NCI-H1048 (cell line): Measurements from ENCODE around the gene HOXD4.
A peak's percentile ranks its signal among the peaks of the same experiment; 100 is the strongest.

Experiments used
- DNase-seq: peaks from one replicate; lab custom pipeline; 2025; lab: John Stamatoyannopoulos, UW

Gene HOXD4

DNA sequence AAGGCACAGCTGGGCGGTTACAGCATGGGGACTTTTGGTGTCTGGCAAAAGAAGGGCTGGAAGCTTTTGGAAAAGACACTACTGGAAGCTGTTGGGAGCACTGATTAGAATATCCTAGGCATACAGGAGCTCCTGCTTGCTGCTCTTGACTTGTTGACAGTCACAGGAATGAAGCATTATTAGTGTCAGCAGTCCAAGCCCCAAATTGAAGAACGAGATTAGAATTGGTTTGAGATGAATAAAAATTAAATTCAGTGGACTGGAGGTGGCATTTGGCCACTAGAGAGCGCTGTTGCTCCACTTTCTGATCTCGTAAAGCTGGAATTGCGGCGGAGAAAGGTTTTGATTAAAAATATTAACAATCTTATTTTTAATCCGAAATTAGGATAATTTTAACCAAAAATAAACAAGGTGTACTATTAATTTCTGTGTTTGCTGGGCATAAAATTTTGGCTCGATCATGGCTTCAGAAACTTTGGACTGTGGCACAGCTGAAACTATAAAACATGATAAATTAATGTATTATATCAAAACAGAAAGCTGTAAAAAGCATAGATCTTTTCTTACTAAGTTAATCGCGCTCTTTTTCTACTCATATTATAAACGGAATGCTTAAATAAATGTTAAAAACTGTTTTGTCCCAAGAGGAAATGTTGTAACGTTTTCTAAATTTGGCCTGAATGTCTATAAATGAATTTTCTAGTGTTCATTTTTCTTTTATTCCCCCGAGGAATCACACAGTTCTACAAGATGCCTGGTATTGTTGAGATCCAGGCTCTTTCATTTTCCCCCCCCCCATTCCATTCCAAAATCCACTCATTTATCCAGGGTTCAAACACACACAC, 24.2 kb upstream of the HOXD4 start:
- peak; percentile 49 for DNase-seq

DNA sequence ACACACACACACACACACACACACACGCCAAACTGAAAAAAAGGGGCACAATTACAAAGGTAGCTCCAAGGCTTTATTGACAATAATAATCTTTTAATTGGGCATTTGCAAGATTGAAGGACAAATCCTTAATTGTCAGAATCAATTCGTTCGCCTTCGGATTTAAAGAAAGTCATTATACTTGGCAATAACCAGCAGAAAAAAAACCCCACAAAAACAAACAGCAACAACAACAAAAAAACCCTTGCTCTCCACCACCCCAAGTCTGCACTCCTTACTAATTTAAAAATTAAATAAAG, 23.6 kb upstream of the HOXD4 start:
- DNase-seq, result no peak

DNA sequence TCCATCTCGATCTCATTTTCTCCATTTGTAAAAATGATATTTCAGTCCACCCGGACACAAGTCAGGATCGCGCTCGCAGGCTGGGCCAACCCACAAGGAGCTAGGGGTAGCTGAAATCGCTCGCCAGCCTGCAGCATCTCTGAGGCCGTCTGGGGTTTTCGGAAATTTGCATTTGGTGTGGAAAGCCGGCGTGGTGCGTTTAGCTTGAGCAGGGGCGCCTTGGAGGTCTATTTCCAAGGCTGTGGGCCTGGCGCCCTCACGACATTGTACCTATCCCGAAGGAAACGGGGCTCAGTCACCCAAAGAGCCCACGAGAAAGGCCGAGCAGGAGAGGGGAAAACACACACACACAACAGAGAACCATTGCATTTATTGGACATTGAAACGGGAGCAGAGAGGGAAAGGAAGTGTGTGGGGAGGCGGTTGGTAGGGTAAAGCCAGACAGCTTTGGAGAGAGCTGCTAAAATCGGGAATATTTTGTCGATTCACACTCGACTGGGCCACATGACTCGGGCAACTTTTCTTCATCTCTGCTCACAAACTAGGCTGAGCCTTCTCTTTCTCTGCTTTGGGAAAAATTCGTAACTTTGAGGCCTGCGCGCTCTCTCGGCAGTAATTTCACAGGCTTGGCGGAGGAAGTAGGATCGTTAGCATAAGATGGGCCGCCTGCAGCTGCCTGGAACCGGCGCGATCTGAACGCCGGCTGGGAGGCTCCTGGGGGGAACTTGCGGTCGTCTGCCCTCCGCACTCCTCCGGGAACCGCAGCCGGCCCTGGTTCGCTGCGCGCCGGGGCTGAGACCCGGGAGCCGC, 23.0 kb upstream of the HOXD4 start:
- no peak for DNase-seq

DNA sequence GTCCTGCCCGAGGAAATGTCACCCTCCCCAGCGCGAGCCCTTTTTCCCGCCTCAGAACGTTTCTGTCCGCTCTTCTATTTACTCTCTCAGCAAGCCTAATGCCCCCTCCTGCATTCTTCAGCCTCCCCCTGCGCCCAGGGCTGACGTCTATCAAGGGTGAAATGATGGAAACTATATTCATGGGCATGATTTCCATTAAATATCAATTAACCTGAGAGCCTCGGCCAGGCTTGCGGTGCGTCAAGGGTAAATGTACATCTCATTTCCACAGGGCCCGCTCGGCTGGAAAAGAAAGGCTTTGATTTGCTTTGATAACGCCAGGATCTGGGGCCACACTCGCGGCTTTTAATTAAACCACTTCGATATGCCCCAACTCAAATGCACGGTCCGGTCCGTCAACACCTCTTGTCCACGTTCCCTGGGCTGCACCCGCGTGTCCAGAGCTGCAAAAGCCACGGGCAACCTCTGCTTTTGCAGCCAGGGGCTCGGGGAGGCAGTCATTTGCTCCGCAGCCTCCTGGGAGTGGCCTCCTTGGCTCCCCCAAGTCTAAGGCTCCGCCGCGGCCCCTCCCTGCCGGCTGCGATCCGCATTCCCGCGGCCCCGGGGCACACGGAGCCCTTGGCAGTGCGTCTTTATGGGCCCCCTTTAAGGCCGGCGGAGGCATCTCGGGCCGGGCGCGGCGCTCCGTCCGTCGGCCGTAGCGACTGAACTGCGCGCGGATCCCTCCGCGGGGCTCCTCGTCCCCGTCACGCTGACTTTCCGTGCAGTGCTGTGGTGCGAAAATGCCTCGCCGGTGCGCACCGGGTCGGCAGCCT, 22.2 kb upstream of the HOXD4 start, which contains the start of gene HOXD8:
Gene HOXD8 (plus strand): TSS at position 724 of the 815 bp plus-strand sequence. CDS start 662 bp downstream, outside the sequence.
- DNase-seq, result peak; percentile 35

DNA sequence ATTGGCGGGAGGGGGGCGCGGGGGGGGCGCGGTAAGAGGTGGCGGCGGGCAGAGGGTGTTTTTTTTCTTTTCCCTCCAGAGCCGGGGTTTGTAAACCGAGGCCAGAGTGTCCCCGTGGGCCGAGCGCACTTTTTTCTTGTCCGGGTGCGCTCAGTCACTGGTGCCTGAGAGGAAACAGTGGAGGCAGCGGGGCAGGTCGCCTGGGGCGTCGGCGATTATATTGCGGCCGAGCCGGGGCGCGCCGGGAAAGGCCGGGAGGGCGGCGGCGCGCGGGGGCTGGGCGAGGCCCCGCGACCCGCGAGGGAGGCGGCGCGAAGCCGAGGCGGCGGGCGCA, 21.6 kb upstream of the HOXD4 start:
- no peak for DNase-seq

DNA sequence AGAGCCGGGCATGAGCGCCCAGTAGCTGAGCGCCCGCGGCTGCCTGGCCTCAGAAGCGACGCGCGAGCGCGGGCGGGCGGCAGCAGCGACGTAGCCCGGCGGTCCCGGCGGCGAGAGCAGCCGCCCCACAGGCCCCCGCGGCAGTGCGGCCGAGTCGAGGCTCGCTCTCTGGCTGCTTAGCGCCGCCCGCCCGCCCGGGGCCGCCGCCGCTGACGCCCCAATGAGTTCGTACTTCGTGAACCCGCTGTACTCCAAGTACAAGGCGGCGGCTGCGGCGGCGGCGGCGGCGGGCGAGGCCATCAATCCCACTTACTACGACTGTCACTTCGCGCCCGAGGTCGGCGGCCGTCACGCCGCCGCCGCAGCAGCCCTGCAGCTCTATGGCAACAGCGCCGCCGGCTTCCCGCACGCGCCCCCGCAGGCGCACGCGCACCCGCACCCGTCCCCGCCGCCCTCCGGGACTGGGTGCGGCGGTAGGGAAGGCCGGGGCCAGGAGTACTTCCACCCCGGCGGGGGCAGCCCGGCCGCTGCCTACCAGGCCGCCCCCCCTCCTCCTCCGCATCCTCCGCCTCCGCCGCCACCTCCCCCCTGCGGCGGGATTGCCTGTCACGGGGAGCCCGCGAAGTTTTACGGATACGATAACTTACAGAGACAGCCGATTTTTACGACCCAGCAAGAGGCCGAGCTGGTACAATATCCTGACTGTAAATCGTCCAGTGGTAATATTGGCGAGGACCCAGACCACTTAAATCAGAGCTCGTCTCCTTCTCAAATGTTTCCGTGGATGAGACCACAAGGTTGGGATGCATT, 21.0 kb upstream of the HOXD4 start:
- DNase-seq, result no peak

DNA sequence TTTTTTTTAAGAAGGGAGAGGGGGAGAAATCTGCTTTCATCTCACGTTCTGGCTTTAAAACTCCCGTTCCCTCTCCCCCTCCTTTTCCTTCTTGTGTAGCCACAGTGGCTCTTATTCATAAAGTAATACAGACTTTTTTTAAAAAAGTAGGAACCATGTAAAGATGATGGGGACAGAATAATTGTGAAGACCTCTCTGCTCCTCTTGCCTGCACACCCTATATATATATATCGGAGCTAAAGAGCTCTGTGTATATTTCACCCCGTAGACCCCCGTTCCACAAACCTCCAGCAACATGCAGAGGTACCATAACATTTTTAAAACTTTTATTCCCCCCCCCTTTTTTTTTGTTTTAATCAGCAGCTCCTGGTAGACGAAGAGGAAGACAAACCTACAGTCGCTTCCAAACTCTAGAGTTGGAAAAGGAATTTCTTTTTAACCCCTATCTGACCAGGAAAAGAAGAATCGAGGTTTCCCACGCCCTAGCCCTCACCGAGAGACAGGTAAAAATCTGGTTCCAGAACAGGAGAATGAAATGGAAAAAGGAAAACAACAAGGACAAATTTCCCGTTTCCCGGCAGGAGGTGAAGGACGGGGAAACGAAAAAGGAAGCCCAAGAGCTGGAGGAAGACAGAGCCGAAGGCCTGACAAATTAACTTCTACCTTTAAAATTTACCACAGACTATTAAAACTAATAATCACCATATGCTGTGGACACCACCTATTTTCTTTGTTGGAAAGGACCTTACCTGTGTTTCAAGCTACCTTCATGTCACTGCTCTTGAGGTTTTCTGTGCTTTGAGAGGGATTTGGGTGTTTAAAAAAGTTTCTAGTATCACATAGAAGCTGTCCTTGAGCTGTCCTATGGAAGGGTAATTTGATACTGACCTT, 20.1 kb upstream of the HOXD4 start:
- DNase-seq, result no peak

DNA sequence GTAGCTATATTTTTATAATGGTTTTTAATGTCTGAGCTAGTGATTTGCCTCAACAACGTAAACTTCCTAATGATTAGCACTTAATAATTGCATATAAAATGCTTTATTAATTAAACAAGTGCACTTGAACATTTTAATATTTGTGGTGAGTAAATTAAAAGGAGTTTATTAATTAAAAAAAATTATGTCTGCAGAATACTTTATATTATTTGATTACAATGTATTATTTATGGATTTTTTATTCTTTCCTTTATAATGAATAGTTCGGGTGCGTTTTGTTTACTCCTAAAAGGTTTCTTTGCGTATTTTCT, 19.5 kb upstream of the HOXD4 start:
- DNase-seq, result no peak

DNA sequence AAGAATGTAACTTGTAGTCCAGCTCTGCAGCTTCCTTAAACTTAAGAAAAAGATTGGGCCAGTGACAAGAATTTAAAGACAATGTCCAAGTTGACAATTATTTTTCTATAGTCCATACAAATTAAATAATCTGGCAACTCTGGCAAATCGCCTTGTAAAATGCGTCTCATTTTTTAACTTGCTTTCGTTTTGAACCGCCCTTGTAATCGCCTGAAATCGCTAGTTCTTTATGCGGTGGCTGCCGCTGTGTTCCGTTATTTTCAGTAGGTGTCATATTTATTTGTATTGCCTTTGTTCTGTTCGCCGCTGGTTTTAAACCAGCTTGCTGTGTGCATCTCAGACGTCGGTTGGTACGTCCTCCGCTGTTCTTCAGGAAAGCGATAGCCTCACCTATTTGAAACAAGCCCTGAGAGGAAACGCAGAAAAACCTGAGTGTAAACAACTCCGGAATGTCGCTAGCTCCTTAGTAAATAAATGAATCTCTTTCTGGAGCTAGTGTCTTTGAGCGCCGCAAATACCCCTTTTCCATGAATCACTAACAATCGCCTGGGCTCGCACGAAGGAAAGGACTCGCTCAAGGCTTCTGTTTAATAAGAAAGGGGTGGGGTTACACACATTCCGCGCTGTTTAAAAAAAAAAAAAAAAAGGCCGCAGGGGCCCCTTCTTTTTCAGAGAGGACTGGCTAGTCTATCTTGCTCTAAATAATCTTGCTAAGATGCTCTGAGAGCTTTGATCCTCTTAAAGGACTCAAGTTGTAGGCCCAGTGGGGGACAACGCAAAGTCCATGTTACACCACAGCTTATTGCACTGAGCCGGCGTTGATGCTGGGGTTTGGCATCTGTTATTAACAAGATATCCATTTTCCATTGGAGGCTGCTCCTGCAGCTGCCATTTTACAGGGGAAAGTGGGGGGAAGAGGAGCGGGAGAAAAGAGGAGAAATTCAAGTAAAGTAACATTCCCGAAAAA, 18.9 kb upstream of the HOXD4 start:
- no peak for DNase-seq

DNA sequence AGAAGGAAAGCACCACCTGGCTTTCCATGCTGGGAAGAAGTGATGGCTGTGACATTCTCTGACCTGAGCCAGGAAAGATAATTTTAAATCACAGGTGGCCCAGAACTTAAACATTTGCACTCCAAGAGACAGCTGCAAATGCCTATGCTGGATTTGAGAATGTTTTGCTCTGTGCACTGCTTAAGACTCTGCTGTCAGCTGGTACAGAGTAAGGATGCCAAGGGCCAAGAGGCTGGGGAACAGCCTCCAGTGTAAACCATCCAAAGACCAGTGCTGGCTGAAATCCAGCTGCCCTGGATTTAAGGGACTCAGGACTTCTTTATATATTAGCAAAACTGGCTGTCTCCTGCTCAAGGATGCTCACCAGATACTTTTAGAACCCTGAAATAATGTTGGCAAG, 18.0 kb upstream of the HOXD4 start:
- no peak for DNase-seq

DNA sequence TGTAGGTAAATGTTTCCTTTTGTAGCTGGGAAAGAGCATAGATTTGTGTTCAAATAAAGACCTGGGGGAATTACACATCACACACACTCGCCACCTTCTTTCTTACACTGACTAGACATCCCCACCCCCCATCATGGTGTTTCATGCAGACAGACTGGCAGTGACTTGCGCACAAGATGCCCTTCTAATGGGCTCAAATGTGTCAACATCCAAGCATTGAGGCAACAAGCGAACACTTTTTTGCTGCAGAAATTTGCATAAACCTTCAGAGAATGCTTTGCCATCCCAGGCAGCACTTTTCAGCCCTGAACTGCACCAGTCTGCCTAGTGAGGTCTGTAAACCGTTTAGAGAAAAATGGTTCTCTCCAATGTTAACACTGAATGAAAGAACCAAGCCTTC, 17.3 kb upstream of the HOXD4 start:
- no peak for DNase-seq

DNA sequence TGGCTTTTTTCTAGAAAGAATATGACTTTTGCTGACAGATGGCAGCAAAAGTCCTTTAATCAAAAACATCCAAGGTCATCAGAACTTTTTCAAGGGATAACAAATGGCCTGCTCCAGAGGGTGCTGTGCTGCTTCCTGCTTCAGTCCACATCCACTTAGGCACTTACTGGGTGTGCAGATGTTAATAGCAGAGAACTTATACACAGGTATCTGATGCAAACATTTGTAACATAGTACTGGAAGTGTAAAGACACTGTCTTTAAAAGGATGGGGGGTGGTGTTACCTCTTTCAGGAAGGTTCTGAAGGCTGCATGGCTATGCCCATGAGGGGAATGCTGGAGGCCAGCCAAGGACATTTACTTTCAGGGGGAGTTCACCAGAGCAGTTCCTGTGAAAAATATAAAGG, 16.3 kb upstream of the HOXD4 start:
- no peak for DNase-seq

DNA sequence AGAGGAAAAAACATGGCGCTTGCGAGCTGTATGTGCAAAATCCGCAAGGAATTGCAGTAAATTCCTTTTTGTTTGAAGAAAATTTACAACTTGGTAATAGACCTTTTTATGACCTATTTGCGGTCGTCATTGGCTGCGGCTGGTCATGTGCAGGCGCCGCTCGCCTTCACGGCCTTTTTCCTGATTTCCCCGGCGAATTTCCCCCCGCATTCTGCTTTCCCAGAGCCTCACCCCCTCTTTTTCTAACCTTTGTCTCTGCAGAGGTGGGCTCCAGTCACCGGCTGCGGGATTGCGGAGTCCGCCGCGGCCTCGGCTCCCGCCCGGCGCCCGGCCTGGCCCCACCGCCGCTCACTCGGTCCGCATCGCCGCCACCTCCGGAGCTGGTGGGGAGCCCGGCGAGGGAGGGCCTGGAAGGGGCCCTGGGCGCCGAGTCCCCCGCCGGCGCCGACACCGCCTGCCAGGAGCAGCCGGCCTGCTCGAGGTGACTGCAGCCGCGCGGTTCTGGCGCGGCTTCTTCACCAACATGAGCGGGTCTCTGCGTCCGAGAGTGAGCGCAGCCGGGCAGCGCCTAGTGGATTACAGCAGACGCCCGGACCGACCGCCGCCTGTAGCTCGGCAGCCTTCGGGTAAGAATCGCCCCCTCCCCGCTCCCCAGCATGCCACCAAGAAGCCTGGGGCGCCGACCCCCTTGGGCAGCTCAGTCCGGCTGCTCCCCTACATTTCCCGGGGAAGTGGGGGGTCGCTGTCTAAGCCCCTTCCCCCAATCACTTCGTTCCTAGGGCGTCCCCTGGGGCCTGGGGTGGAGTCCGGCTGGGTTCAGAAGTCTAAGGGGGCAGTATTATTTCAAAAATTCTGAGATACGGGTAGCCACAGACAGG, 14.7 kb upstream of the HOXD4 start:
- DNase-seq, result no peak

DNA sequence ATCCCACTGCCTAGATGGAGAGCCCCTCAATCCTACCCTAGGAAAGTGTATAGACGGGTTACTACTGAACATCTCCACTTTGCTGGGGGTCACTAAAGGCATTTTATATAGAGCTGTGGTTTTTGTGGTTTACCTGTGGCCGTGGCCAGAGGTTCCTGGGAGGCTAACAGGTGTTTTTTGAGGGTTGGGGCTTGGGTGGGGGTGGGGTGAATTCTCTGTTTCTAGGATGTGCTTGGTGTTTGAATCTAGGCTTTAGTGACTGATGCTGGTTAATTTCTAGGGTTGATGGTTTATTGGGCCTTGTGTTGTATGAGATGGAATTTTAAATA, 14.1 kb upstream of the HOXD4 start:
- DNase-seq, result no peak

DNA sequence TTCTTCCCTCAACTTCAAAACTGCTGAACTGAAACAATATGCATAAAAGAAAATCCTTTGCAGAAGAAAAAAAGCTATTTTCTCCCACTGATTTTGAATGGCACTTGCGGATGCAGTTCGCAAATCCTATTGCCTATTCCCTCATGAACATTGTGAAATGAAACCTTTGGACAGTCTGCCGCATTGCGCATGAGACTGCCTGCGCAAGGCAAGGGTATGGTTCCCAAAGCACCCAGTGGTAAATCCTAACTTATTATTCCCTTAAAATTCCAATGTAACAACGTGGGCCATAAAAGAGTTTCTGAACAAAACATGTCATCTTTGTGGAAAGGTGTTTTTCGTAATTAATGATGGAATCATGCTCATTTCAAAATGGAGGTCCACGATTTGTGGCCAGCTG, 13.4 kb upstream of the HOXD4 start:
- DNase-seq, result no peak

DNA sequence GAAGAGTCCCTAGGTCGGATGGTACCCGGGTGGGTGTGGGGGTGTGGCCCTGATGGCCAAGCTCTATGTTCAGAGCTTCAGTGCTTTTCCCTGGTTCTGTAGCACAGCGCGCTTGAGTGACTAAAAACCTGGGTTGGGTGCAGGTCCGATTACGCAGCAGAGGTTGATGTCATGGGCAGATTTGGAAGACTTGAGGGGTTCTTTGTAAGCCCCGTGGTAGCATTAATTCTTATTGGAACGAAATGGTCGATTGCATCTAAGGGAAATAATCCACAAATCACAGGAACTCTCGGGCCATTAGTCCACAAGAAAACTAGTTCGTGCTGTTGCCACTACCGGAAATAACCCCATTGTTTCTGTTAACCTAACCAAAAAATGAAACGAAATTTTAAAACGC, 12.8 kb upstream of the HOXD4 start:
- DNase-seq, result no peak

DNA sequence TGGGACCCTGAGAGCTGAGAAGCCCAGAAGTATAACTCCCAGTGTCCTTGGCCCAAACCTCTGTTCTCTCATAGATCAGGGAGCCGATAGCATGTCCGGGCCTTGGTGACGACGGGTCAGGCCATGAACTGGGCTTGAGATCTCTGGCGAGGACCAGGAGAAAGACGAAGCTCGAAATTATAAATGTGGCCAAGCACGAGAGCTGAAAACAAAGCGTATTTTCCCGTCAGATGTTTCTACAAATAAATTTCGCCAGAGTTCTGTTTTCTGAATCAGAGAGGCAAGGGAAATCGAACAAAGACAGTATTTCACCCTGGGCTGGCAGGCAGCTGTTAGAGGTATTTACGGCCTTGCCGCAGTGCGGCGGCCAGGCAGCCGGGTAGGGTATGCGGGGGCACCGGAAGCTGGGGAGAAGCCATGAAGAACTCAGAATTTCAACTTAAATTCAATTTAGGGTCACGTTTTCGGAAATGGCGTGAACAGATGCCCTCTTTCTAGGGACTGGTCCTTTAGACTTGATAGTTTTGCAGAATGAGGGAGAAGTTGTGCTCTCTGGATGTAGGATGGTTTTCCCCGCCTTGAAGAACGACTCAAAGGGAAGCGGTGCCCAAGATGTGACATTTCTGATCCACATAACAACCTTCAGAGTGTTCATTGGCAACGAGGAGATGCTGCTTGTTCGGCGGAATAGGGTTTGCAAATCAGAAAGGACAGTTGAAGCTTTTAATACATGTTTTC, 12.3 kb upstream of the HOXD4 start:
- DNase-seq, result no peak
